HAP-1 (cell line): ENCODE data around the gene ISCU.
"Not testable (repeated sequence)": the region's sequence is repeated elsewhere in the genome, so short reads cannot be mapped to it uniquely, and the experiment has no call there.

Experiments used
- DNase-seq, 2 experiments: peaks; one replicate each; pipeline ENCODE4 v3.0.0-alpha.2; 2016 to 2020; ENCODE audit warnings: low spot score in 2 of 2
- H3K27me3 ChIP-seq: fragments of 250-450 bp; sonication (Bioruptor Pico); 2 replicates; pipeline ENCODE4 v1.5.1; 2020; ENCODE audit warnings: low read depth, mild to moderate bottlenecking, moderate library complexity
- H3K36me3 ChIP-seq: fragments of 250-450 bp; sonication (Bioruptor Pico); replicated peaks from 2 replicates; pipeline ENCODE4 v1.5.1; 2020; ENCODE audit warnings: mild to moderate bottlenecking
- H3K4me1 ChIP-seq: fragments of 250-450 bp; sonication (Bioruptor Pico); 2 replicates; pipeline ENCODE4 v1.5.1; 2020; ENCODE audit warnings: mild to moderate bottlenecking
- H3K4me3 ChIP-seq: fragments of 250-450 bp; sonication (Bioruptor Pico); 2 replicates; pipeline ENCODE4 v1.5.1; 2020; ENCODE audit warnings: mild to moderate bottlenecking, moderate library complexity
- H3K9me3 ChIP-seq: fragments of 250-450 bp; sonication (Bioruptor Pico); 2 replicates; pipeline ENCODE4 v1.5.1; 2020; ENCODE audit warnings: mild to moderate bottlenecking, moderate library complexity
- in situ Hi-C: fragments of 300-500 bp; cut with MboI; formaldehyde crosslinking; loops from 3 replicates; pipeline ENCODE4 v1.14.3; 2020; ENCODE audit warnings: low sequenced_read_pairs, inconsistent platforms, mixed read lengths

ISCU gene

GRCh38 chr12:108526482-108527165 lies 35.8 kb upstream of the ISCU start:
- in situ Hi-C loops, result loop anchor here (25.0 kb wide), 1 partner anchor 789 kb away; no protein-coding TSS in a partner anchor
- Histone ChIP-seq H3K4me3 (no peak overlapping the region), H3K36me3 (peaks cover 95% of the 10 kb centered on the region), H3K9me3 (no peaks in the 10 kb centered on the region), H3K27me3 (no peaks in the 10 kb centered on the region), H3K4me1 (no peaks in the 10 kb centered on the region)
- no peak for DNase-seq

DNA sequence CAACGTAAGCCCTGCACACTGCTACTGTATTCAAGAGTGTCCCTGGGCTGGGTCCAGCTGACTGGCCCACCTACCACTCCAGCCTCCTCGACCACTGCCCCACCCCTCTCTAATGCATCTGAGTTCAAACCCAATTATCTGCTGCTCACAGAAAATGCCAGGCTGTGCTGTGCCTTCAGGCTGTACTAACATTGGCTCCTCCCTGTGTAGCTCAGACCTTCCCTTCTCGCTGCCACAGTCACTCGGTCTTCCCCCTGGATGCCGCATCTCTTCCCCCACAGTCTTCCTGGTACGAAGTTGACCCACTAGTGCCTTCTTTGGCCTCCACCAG lies 35.3 kb upstream of the ISCU start:
- Histone ChIP-seq H3K4me1 (no peaks in the 10 kb centered on the region), H3K4me3 (no peak overlapping the region), H3K27me3 (no peaks in the 10 kb centered on the region), H3K9me3 (no peaks in the 10 kb centered on the region), H3K36me3 (peaks cover 95% of the 10 kb centered on the region)
- in situ Hi-C loops, result loop anchor here (25.0 kb wide), 1 partner anchor 790 kb away; no protein-coding TSS in a partner anchor
- DNase-seq, result no peak

- H3K4me3 ChIP-seq, result no peak overlapping the region
- peaks cover 91% of the 10 kb centered on the region for H3K36me3 ChIP-seq
- no peak for DNase-seq
- no peaks in the 10 kb centered on the region for H3K4me1 ChIP-seq
- no peaks in the 10 kb centered on the region for H3K9me3 ChIP-seq
- H3K27me3 ChIP-seq, result no peaks in the 10 kb centered on the region
- in situ Hi-C loops, result loop anchor here (25.0 kb wide), 1 partner anchor 793 kb away; no protein-coding TSS in a partner anchor
These were observed 32.2 kb upstream of the ISCU start for GRCh38 chr12:108530161-108530560.

- no peaks in the 10 kb centered on the region for H3K9me3 ChIP-seq
- H3K27me3 ChIP-seq, result no peaks in the 10 kb centered on the region
- DNase-seq, result no peak
- no peak overlapping the region for H3K4me3 ChIP-seq
- in situ Hi-C loops, result loop anchor here (25.0 kb wide), 1 partner anchor 795 kb away; no protein-coding TSS in a partner anchor
- H3K4me1 ChIP-seq, result no peaks in the 10 kb centered on the region
- H3K36me3 ChIP-seq, result peaks cover 91% of the 10 kb centered on the region
These were observed 30.2 kb upstream of the ISCU start for GRCh38 chr12:108531929-108532848.

GRCh38 chr12:108538146-108538545 lies 24.2 kb upstream of the ISCU start:
- Histone ChIP-seq H3K27me3 (no peaks in the 10 kb centered on the region), H3K4me1 (no peaks in the 10 kb centered on the region), H3K4me3 (no peak overlapping the region), H3K36me3 (peaks cover 83% of the 10 kb centered on the region), H3K9me3 (no peaks in the 10 kb centered on the region)
- in situ Hi-C loops, result loop anchor here (25.0 kb wide), 1 partner anchor 801 kb away; no protein-coding TSS in a partner anchor
- DNase-seq, result no peak

DNA sequence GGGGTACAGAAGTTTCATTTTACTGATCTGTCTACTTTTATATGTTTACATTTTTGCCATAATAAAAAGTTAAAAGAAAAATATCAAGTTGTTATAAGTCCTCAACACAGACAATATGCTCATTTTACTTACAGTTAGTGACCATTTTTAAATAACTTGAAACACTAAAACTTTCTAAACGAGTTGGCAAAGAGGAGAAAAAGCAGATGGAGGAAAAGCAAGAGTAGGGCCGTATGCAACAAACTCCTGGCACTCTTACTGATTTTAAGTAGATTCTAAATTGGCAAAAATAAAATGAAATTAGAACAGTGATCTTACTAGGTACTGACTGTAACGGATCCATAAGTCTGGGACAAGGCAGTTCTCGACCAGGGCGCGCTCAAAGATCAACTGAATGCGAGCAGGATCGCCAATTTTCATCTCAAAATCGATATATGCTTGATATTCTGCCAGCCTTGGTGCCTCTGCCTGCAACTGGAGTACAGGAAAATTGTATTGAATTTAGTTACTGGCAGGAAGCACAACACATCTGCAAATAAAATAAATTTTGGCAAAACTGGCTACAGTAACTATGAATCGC lies 23.7 kb upstream of the ISCU start:
- Histone ChIP-seq H3K4me1 (no peaks in the 10 kb centered on the region), H3K27me3 (no peaks in the 10 kb centered on the region), H3K36me3 (peaks cover 83% of the 10 kb centered on the region), H3K9me3 (no peaks in the 10 kb centered on the region), H3K4me3 (no peak overlapping the region)
- no peak for DNase-seq
- in situ Hi-C loops, result loop anchor here (25.0 kb wide), 1 partner anchor 801 kb away; no protein-coding TSS in a partner anchor

DNA sequence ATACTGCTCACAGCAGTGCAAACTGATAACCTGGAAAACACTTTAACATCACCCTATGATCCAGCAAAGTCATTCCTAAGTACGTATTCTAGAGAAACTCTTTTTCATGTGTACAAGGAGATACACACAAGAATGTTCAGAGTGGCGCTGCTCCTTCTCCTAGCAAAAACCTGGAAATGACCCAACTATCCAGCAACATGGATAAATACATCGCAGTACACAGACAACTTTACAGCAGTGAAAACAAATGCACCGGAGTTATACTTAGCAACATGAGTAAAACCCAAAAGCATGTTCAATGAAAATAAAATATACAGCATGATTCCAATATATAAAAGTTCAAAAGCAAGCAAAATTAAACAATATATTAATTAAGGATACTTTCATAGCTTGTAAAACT lies 20.1 kb upstream of the ISCU start:
- Histone ChIP-seq H3K36me3 (peaks cover 76% of the 10 kb centered on the region), H3K27me3 (no peaks in the 10 kb centered on the region), H3K4me3 (no peak overlapping the region), H3K4me1 (no peaks in the 10 kb centered on the region), H3K9me3 (no peaks in the 10 kb centered on the region)
- in situ Hi-C loops, result loop anchor here (25.0 kb wide), 1 partner anchor 805 kb away; no protein-coding TSS in a partner anchor
- no peak for DNase-seq

- DNase-seq, result no peak
- Histone ChIP-seq H3K4me1 (no peaks in the 10 kb centered on the region), H3K4me3 (no peak overlapping the region), H3K27me3 (no peaks in the 10 kb centered on the region), H3K36me3 (peaks cover 77% of the 10 kb centered on the region), H3K9me3 (no peaks in the 10 kb centered on the region)
- in situ Hi-C loops, result loop anchor here (25.0 kb wide), 1 partner anchor 806 kb away; no protein-coding TSS in a partner anchor
These were observed 18.7 kb upstream of the ISCU start for GRCh38 chr12:108543652-108544051.

- H3K9me3 ChIP-seq, result no peaks in the 10 kb centered on the region
- no peak overlapping the region for H3K4me3 ChIP-seq
- H3K36me3 ChIP-seq, result peaks cover 61% of the 10 kb centered on the region
- in situ Hi-C loops, result loop anchor here (25.0 kb wide), 1 partner anchor 810 kb away; no protein-coding TSS in a partner anchor
- no peaks in the 10 kb centered on the region for H3K27me3 ChIP-seq
- no peak for DNase-seq
- peaks cover 6% of the 10 kb centered on the region; the same call in 1 of the 2 replicates for H3K4me1 ChIP-seq
These were observed 14.7 kb upstream of the ISCU start for GRCh38 chr12:108547686-108548085.

DNA sequence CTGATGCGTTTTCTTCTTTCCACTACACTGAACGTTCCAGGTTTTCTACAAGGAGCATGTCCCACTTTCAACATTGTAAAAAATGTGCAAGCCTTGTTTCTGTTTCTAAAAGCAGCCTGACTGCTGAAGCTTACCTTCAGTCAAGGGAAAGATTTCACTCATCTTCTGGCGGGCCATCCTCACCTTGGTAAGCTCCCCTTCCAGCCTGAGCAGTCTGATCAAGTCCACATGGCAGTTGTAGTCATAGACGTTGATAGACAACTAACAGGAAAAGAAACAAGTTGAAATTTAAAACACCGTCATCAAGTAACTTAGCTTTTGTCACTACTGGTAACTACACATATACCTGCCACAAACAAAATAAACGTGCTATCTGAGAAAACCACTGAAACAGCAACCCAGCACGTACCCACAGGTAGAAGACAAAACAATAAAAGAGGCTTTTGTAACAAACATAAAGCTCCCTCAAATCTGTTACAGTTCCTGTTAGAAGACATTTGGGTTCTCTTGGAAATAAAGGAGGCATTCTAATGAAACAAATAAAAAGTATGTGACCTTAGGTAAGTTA lies 13.4 kb upstream of the ISCU start:
- Histone ChIP-seq H3K36me3 (peaks cover 47% of the 10 kb centered on the region), H3K27me3 (no peaks in the 10 kb centered on the region), H3K4me1 (peaks cover 6% of the 10 kb centered on the region; the same call in 1 of the 2 replicates), H3K4me3 (no peak overlapping the region), H3K9me3 (no peaks in the 10 kb centered on the region)
- in situ Hi-C loops, result loop anchor here (25.0 kb wide), 1 partner anchor 812 kb away; no protein-coding TSS in a partner anchor
- no peak for DNase-seq

DNA sequence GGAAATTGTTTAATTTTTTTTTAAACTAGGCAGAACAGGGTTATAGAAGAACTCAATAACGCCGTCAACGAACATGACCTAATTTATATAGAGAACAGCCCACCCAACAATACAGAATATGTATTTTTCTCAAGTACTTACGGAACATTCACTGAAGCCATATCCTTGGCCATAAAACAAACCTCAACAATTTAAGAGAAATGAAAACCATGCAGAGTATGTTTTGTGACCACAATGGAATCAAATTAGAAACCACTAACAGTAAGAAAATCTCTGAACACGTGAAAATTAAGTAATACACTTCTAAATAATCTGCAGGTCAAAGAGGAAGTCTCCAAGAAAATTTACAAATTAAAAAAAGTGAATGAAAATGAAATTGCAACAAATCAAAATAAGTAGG lies 10.9 kb upstream of the ISCU start:
- no peak for DNase-seq
- in situ Hi-C loops, result no loop called here
- Histone ChIP-seq H3K36me3 (peaks cover 32% of the 10 kb centered on the region), H3K9me3 (no peaks in the 10 kb centered on the region), H3K4me1 (peaks cover 6% of the 10 kb centered on the region; the same call in 1 of the 2 replicates), H3K27me3 (no peaks in the 10 kb centered on the region), H3K4me3 (no peak overlapping the region)

- DNase-seq, result no peak
- peaks cover 6% of the 10 kb centered on the region; the same call in 1 of the 2 replicates for H3K4me1 ChIP-seq
- in situ Hi-C loops, result no loop called here
These were observed 8.6 kb upstream of the ISCU start for GRCh38 chr12:108553799-108554198.

DNA sequence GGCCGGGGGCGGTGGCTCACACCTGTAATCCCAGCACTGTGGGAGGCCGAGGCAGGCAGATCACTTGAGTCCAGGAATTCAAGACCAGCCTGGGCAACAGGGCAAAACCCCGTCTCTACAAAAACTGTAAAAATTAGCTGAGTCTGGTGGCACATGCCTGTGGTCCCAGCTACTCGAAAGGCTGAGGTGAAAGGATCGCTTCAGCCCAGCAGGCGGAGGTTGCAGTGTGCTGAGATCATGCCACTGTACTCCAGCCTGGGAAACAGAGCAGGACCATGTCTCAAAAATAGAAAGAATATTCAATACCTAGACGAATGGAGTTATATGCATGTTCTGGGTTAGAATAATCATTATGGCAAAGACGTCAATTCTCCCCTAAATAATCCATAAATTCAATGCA lies 7.0 kb upstream of the ISCU start:
- H3K4me3 ChIP-seq, H3K27me3 ChIP-seq, H3K4me1 ChIP-seq, DNase-seq, in situ Hi-C loops, H3K9me3 ChIP-seq: not testable (repeated sequence)
- H3K36me3 ChIP-seq, result peaks cover 12% of the 10 kb centered on the region; the same call in 1 of the 2 replicates

More at GRCh38 chr12:108553799-108554198, 8.6 kb upstream of the ISCU start:
- Histone ChIP-seq H3K27me3 (no peaks in the 10 kb centered on the region), H3K4me3 (no peak overlapping the region), H3K36me3 (peaks cover 20% of the 10 kb centered on the region), H3K9me3 (no peaks in the 10 kb centered on the region)
